ENCODE results near the gene FAM171A1.

The FAM171A1 gene

DNA sequence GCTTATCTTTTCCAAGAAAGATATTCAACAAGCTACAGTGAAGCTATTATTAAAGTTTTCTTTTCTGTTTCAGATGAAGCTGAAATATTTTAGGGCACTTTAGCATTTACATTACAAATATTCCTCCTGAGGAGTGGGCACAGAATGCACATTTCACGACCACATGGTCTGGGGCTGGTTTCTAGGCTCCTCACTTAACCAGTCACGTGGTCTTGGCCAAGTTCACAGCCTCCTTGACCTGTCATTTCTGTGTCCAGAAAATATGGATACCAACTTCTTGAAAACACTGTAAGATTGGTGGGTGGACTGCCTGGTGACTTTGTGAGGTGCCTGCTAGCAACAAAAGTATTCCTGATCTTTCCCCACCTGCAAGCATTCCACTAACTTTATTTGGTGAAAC, 70.9 kb downstream of the FAM171A1 start:
- H3K4me2 ChIP-seq (ENCODE audit: low read depth, low read length, poor library complexity, severe bottlenecking): no peak overlapping the region
- H3K4me1 ChIP-seq (ENCODE audit: insufficient read depth, low read length, poor library complexity, severe bottlenecking): peaks cover 8% of the 10 kb centered on the region
- no peaks in the 10 kb centered on the region for H3K9me2 ChIP-seq (replicated peaks; ENCODE audit: low read depth, low read length)
- no peak overlapping the region for H3K4me3 ChIP-seq (ENCODE audit: low read length, poor library complexity, severe bottlenecking)
- H3K9ac ChIP-seq (ENCODE audit: low read depth, low read length, poor library complexity, severe bottlenecking): no peak overlapping the region
- no peaks in the 10 kb centered on the region for H3F3A ChIP-seq (ENCODE audit: low read depth)
- no peak overlapping the region for H2AFZ ChIP-seq (ENCODE audit: low read length)
- TF ChIP-seq, protein P1, sequence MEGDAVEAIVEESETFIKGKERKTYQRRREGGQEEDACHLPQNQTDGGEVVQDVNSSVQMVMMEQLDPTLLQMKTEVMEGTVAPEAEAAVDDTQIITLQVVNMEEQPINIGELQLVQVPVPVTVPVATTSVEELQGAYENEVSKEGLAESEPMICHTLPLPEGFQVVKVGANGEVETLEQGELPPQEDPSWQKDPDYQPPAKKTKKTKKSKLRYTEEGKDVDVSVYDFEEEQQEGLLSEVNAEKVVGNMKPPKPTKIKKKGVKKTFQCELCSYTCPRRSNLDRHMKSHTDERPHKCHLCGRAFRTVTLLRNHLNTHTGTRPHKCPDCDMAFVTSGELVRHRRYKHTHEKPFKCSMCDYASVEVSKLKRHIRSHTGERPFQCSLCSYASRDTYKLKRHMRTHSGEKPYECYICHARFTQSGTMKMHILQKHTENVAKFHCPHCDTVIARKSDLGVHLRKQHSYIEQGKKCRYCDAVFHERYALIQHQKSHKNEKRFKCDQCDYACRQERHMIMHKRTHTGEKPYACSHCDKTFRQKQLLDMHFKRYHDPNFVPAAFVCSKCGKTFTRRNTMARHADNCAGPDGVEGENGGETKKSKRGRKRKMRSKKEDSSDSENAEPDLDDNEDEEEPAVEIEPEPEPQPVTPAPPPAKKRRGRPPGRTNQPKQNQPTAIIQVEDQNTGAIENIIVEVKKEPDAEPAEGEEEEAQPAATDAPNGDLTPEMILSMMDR (conservative IDR thresholded peaks at IDR 0.05; ENCODE audit: low read length): no peak
- TF ChIP-seq EZH2phosphoT487 (IDR thresholded peaks at IDR 0.05; ENCODE audit: borderline replicate concordance): no peak
- H3K36me3 ChIP-seq (ENCODE audit: insufficient read depth, low read length): no peaks in the 10 kb centered on the region
- H4K20me1 ChIP-seq (ENCODE audit: insufficient read depth, low read length, poor library complexity, severe bottlenecking): no peaks in the 10 kb centered on the region
- H3K9me3 ChIP-seq (ENCODE audit: insufficient read depth, low read depth, low read length): no peaks in the 10 kb centered on the region
- no peaks in the 10 kb centered on the region for H3K79me2 ChIP-seq (ENCODE audit: insufficient read depth, low read length)
- H3K27me3 ChIP-seq (ENCODE audit: insufficient read depth, low read length, poor library complexity, severe bottlenecking): no peaks in the 10 kb centered on the region

DNA sequence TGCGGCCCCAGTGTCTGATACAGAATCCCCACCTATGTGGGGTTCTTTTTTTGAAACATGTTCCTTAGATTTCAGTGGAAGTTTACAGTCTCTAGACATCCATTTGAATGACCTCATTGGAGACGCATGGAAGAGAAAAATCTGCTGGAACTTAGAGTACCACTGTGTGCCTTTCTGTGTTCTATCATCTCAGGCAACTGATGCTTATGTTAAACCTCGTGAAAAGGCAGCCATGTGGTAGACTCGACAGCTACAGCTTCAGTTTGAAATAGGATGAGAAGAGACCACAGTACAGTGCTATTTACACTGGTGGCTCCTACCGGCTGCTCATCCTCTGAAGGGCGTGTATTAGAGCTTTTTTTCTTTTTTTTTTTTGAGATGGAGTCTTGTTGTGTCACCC, 74.4 kb downstream of the FAM171A1 start:
- no peaks in the 10 kb centered on the region for H3K9me3 ChIP-seq (ENCODE audit: insufficient read depth, low read depth, low read length)
- no peak overlapping the region for H3K9ac ChIP-seq (ENCODE audit: low read depth, low read length, poor library complexity, severe bottlenecking)
- no peaks in the 10 kb centered on the region for H3K9me2 ChIP-seq (replicated peaks; ENCODE audit: low read depth, low read length)
- no peaks in the 10 kb centered on the region for H4K20me1 ChIP-seq (ENCODE audit: insufficient read depth, low read length, poor library complexity, severe bottlenecking)
- TF ChIP-seq, protein P1 (conservative IDR thresholded peaks at IDR 0.05; ENCODE audit: low read length): no peak
- TF ChIP-seq EZH2phosphoT487 (IDR thresholded peaks at IDR 0.05; ENCODE audit: borderline replicate concordance): no peak
- H3K36me3 ChIP-seq (ENCODE audit: insufficient read depth, low read length): no peaks in the 10 kb centered on the region
- H3K4me3 ChIP-seq (ENCODE audit: low read length, poor library complexity, severe bottlenecking): no peak overlapping the region
- peaks cover 20% of the 10 kb centered on the region for H3K4me1 ChIP-seq (ENCODE audit: insufficient read depth, low read length, poor library complexity, severe bottlenecking)
- no peaks in the 10 kb centered on the region for H3K79me2 ChIP-seq (ENCODE audit: insufficient read depth, low read length)
- no peak overlapping the region for H3K4me2 ChIP-seq (ENCODE audit: low read depth, low read length, poor library complexity, severe bottlenecking)
- no peak overlapping the region for H2AFZ ChIP-seq (ENCODE audit: low read length)
- H3F3A ChIP-seq (ENCODE audit: low read depth): no peaks in the 10 kb centered on the region
- no peaks in the 10 kb centered on the region for H3K27me3 ChIP-seq (ENCODE audit: insufficient read depth, low read length, poor library complexity, severe bottlenecking)

DNA sequence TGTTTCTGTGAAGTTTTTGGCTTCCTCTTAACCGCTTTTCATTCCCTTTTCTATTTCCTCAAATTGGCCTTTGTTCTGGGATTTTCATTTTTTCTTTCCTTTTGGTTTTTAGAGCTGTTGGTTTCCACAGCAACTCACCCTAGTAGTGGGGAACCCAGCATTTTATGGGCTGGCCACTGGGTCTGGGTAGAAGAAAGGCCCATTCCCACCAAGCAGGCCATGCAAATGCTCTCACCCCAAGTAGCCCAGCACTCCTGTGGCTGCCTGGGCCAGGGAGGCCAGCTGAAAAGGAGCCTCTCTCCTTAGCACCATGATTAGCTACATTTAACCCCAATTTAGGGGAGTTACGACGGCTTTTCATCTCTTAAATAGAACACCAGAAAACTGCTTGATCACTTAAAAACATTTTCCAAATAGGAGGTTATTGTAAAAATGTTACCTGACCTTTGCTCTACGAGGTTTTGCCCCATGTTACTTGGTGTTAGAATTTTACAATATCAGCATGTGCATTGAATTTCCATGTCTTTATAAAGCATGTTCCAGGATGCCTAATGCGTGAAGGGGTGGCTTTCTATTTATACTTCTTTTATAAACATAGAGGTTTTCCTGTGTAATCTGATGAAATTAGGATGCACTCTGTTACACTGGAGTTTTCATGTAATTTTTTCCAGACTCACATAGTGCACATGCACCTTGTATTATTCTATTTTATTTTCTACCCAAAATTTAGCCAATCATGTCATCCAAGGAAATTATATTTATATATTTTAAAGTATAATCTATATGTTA, 75.4 kb downstream of the FAM171A1 start:
- H3K4me2 ChIP-seq (ENCODE audit: low read depth, low read length, poor library complexity, severe bottlenecking): no peak overlapping the region
- no peaks in the 10 kb centered on the region for H4K20me1 ChIP-seq (ENCODE audit: insufficient read depth, low read length, poor library complexity, severe bottlenecking)
- peak overlapping the region; percentile 33; the same call in 1 of the 2 replicates for H2AFZ ChIP-seq (ENCODE audit: low read length)
- no peaks in the 10 kb centered on the region for H3K79me2 ChIP-seq (ENCODE audit: insufficient read depth, low read length)
- no peaks in the 10 kb centered on the region for H3K27me3 ChIP-seq (ENCODE audit: insufficient read depth, low read length, poor library complexity, severe bottlenecking)
- H3K9me3 ChIP-seq (ENCODE audit: insufficient read depth, low read depth, low read length): no peaks in the 10 kb centered on the region
- H3K9ac ChIP-seq (ENCODE audit: low read depth, low read length, poor library complexity, severe bottlenecking): no peak overlapping the region
- H3K36me3 ChIP-seq (ENCODE audit: insufficient read depth, low read length): no peaks in the 10 kb centered on the region
- no peak for TF ChIP-seq EZH2phosphoT487 (IDR thresholded peaks at IDR 0.05; ENCODE audit: borderline replicate concordance)
- TF ChIP-seq, protein P1 (conservative IDR thresholded peaks at IDR 0.05; ENCODE audit: low read length): no peak
- peaks cover 20% of the 10 kb centered on the region for H3K4me1 ChIP-seq (ENCODE audit: insufficient read depth, low read length, poor library complexity, severe bottlenecking)
- H3K4me3 ChIP-seq (ENCODE audit: low read length, poor library complexity, severe bottlenecking): no peak overlapping the region
- no peaks in the 10 kb centered on the region for H3K9me2 ChIP-seq (replicated peaks; ENCODE audit: low read depth, low read length)
- H3F3A ChIP-seq (ENCODE audit: low read depth): no peaks in the 10 kb centered on the region
